Measurements from ENCODE around the gene PSMB11. TPM values are rescaled to one million over a fixed set of nuclear protein-coding genes. Genes with fewer than 3 reads are reported as not detected.

Gene PSMB11
- total RNA-seq, 1 experiment from 2014 or later: not detected

GRCh38 chr14:23052182-23052623, 10.2 kb downstream of the PSMB11 start:
- Mint-ChIP-seq H3K4me3 (no peak overlapping the region), H3K36me3 (ENCODE audit: insufficient read depth in 1 of 3, low read depth in 3 of 3) (peaks cover 13 to 46% (median 25%) of the 10 kb centered on the region in 3 experiments), H3K27ac (peak overlapping the region in 1 of 3 experiments; percentile 56; a peak in 1 of 7 replicates), H3K4me1 (peaks cover 14 to 17% of the 10 kb centered on the region in 2 experiments), H3K27me3 (ENCODE audit: low read depth) (peaks cover 8% of the 10 kb centered on the region), H3K9me3 (no peaks in the 10 kb centered on the region)
- Histone ChIP-seq H4K20me1 (ENCODE audit: control insufficient read depth, insufficient read depth, insufficient read length) (no peaks in the 10 kb centered on the region), H3K9ac (ENCODE audit: extremely low read depth, insufficient read length, low read length) (no peak overlapping the region), H3K4ac (ENCODE audit: low read depth, low read length) (no peak overlapping the region), H2BK12ac (ENCODE audit: insufficient read length, low read depth, low read length) (no peak overlapping the region), H3K79me2 (ENCODE audit: insufficient read depth, low read length) (no peaks in the 10 kb centered on the region), H2AFZ (ENCODE audit: low read length) (no peak overlapping the region), H3K23me2 (ENCODE audit: insufficient read length, low read depth, low read length, poor library complexity, severe bottlenecking) (peaks cover 10% of the 10 kb centered on the region), H3K14ac (ENCODE audit: insufficient read depth, low read length) (no peak overlapping the region), H3K23ac (ENCODE audit: insufficient read length, low read depth, low read length) (no peak overlapping the region), H3K56ac (ENCODE audit: insufficient read length, low read depth, low read length) (no peak overlapping the region), H3K27ac (ENCODE audit: insufficient read length, low read depth, low read length) (no peak overlapping the region), H4K8ac (replicated peaks; ENCODE audit: insufficient read length, low read depth, low read length) (no peak overlapping the region), H3K9me3 (ENCODE audit: control insufficient read depth, low read depth, low read length) (no peaks in the 10 kb centered on the region), H3K27me3 (ENCODE audit: insufficient read depth, low read length) (no peaks in the 10 kb centered on the region), H3K4me1 (ENCODE audit: insufficient read depth, low read length) (no peaks in the 10 kb centered on the region; the same call in 1 of the 2 replicates), H4K5ac (ENCODE audit: insufficient read length, low read depth, low read length) (no peak overlapping the region), H2BK20ac (ENCODE audit: low read depth, low read length, poor library complexity, severe bottlenecking) (no peak overlapping the region), H2BK120ac (ENCODE audit: low read depth, low read length, poor library complexity, severe bottlenecking) (no peak overlapping the region), H3K79me1 (ENCODE audit: insufficient read depth, low read depth, low read length, poor library complexity, severe bottlenecking) (no peaks in the 10 kb centered on the region), H2BK15ac (ENCODE audit: low read depth, low read length) (no peak overlapping the region), H3K18ac (ENCODE audit: insufficient read length, low read depth, low read length) (no peak overlapping the region), H4K91ac (ENCODE audit: insufficient read length, low read depth, low read length) (no peak overlapping the region), H2AK5ac (ENCODE audit: insufficient read length, low read length) (no peak overlapping the region), H2BK5ac (ENCODE audit: insufficient read length, low read length) (no peak overlapping the region), H3K4me2 (ENCODE audit: insufficient read depth, insufficient read length, low read length) (no peak overlapping the region), H3T11ph (ENCODE audit: low read length) (no peak overlapping the region)
- DNase-seq: peak; percentile 73
- WGBS (ENCODE audit: extremely low coverage, insufficient read length, low lambda C conversion rate): no CpG with 5 or more reads among the region's 14 CpGs
- TF ChIP-seq, protein P1, sequence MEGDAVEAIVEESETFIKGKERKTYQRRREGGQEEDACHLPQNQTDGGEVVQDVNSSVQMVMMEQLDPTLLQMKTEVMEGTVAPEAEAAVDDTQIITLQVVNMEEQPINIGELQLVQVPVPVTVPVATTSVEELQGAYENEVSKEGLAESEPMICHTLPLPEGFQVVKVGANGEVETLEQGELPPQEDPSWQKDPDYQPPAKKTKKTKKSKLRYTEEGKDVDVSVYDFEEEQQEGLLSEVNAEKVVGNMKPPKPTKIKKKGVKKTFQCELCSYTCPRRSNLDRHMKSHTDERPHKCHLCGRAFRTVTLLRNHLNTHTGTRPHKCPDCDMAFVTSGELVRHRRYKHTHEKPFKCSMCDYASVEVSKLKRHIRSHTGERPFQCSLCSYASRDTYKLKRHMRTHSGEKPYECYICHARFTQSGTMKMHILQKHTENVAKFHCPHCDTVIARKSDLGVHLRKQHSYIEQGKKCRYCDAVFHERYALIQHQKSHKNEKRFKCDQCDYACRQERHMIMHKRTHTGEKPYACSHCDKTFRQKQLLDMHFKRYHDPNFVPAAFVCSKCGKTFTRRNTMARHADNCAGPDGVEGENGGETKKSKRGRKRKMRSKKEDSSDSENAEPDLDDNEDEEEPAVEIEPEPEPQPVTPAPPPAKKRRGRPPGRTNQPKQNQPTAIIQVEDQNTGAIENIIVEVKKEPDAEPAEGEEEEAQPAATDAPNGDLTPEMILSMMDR (conservative IDR thresholded peaks at IDR 0.05): peak; percentile 53
